Activated CD8-positive, alpha-beta memory T cell treated with anti-CD3 and anti-CD28 coated beads, Interleukin-2, amount 50 U/mL, for 48 hours (primary cell): ENCODE measurements around the gene PHF12.
"Not testable (repeated sequence)": the region's sequence is repeated elsewhere in the genome, so short reads cannot be mapped to it uniquely, and the experiment has no call there.

Experiments used
- DNase-seq: peaks from one replicate; pipeline ENCODE4 v3.0.0-alpha.2; 2020

Gene PHF12

DNA sequence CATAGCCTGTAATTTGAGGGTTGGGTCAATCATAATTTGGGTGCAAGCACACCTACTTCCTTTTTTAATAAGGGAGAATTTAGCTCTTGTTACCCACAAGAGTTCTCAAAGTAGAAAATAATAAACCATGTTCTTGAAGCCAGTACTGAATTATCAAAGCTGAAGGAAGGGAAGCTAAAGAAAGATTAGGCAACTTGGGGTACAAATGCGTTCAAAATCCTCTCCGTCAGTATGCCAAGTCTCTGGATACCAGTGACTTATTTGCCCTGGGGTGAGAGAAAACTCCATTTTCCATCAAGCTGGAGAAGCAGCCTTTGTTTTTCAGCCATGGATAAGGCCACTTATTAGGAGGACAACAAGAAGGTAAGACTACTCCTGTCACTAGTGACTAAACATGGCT, 25.0 kb downstream of the PHF12 start:
- no peak for DNase-seq

GRCh38 chr17:28925912-28926365, 25.4 kb downstream of the PHF12 start:
- no peak for DNase-seq

DNA sequence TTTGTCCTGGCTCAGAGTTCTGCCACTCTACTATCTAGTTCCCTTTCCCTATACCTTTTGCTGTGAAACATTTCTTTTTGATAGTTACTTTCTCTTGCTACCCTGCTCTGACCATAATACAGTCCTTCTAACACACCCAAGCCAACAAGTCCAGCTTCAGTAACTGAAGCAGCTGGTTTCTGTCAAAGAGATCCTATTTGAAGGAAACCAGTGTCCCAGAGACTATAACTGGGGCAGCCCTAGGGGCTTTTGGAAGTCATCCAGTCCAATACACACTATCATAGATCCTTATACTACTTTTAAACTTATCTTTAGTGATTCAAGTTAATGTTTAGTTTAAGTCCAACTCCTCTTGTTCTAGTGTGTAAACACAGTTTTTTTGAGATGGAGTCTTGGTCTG, 31.1 kb downstream of the PHF12 start:
- DNase-seq: no peak

DNA sequence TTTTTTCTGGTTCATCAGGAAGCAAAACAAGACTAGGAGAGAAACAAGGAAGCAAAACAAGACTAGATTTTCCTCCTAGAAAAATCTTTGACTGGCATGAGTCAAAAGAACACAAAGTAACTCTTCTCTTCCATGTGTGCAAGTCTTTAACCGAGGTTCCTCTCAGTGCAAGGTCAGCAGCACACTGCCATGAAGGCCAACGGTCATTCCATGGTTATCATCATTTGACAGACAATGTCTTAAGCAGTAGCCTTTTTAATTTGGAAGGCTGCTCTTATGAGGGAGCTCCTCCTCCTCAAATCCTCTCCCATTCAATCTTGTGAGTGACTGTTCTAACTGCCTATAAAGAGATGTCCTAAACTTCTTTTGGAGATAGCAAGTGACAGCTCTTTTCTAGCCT, 33.0 kb downstream of the PHF12 start:
- no peak for DNase-seq

- no peak for DNase-seq
Measured at GRCh38 chr17:28917465-28917864, 33.9 kb downstream of the PHF12 start.

- no peak for DNase-seq
Measured at GRCh38 chr17:28917029-28917428, 34.3 kb downstream of the PHF12 start.

DNA sequence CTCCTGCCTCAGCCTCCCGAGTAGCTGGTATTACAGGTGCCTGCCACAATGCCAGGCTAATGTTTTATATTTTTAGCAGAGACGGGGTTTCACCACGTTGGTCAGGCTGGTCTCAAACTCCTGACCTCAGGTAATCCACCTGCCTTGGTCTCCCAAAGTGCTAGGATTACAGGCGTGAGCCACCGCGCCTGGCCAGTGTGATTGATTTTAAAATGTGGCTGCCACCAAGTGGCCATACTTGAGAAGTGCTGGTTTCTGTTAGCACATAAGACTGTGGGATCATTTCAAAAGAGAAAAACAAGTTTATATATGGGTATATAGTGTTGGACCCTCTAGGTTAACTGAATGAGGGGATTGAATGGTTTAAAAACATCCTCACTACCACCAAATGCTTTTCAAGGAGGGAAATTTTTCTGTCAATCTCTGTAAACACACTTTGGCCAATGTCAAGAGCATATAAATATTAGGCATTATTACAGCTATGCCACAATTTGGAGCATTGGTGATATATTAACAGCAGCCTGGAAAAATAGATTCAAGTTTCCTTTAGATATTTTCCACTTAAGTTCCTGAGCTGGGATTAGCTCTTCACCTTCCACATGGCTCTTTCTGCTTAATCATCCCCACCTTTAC, 34.9 kb downstream of the PHF12 start:
- no peak for DNase-seq

DNA sequence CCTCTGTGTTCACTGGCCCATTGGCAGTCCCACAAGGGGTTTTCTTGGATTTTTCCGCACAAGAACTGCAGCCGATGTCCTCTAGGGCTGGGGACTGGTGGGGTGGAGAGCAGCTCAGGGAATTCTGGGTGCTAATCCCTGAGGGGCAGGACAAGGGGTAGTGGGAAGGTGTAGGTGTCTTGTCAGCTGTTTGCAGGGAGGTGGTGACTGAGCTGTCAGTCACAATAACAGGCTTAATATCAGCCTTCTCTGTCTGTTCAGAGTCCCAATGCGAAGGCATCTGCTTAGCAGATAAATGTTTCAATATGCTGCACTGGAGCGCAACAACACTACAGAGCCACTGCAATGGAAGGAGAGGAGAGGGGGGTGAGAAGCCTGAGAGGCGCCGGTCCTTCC, 38.4 kb downstream of the PHF12 start:
- DNase-seq: no peak

DNA sequence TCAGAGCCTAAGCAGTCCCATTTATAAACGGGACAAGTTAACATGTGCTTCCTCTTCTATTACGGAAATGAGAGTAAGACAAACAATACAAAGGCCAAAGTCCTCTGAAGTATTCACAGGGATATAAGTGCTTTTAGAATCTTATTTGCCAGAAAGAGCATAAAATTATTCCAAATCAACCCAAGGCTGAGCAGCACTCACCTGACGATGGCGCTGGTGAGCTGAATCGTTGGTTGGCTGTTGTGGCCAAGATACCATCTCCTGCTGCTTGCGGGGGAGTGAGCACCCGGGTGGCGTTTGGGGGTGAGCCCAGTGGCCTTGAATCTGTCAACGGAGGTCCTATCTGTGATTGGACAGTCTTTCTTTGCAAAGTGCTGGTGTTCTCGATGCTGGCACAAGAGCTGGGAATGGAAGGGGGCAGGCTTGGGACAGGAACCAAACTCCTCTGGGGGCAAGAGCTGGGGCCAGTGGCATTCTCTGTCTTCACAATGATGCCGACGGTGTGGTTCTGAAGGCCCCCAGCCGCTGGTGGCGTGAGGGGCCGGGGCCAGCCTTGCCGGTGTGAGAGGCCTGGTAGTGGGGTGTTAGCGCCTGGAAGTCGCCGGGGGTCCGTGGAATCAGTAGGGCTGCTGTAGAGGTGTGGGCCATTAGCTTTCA, 38.9 kb downstream of the PHF12 start:
- no peak for DNase-seq

GRCh38 chr17:28911411-28912045, 39.8 kb downstream of the PHF12 start:
- no peak for DNase-seq

DNA sequence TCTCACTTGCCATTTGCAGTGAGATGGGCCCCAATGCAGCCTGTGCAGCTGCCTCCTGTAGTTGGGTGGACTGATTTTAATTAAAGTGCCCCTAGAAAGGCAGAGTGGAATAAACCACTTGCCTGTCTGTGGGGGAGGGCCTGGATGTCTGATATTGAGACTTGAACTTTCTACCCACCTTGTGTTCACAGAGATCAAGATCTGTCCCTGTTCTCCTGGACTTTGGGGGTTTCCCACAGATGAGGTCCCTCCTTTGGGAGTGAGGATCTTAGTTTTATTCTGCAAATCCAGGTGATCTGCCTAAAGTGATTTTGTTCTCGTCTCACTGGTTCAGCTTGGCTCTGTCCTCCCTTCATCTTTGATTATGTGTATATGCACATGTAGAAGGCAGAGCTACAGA, 40.8 kb downstream of the PHF12 start:
- no peak for DNase-seq

DNA sequence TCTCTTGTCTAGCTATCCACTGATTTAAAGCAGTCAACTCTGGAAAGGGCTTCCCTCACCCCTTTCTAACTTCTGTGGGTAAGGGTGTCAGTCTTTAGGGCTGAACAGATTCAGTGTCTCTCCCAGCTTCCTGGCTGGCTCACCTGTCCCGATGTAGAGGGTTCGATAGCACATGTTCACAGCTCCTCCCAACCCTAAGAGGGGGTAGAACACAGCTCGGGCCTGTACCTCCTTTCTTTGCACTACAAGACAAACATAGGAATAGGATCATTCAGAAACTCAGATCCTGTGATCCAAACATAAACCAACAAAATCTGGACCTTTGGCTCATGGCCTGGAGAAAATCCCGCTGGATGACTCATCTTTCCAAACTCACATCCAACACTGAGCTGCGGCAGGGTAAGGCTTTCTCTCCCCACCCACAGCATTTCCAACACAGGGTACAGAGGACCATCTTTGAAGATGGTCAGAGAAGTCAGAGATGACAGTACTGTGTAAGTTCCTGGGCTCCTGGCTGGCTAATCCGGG, 42.6 kb downstream of the PHF12 start:
- DNase-seq: no peak

- DNase-seq: no peak
Measured at GRCh38 chr17:28907709-28908475, 43.4 kb downstream of the PHF12 start.

GRCh38 chr17:28906706-28907438, 44.4 kb downstream of the PHF12 start:
- DNase-seq: no peak

GRCh38 chr17:28906276-28906675, 45.0 kb downstream of the PHF12 start:
- no peak for DNase-seq

- no peak for DNase-seq
Measured at GRCh38 chr17:28904800-28905199, 46.5 kb downstream of the PHF12 start.

DNA sequence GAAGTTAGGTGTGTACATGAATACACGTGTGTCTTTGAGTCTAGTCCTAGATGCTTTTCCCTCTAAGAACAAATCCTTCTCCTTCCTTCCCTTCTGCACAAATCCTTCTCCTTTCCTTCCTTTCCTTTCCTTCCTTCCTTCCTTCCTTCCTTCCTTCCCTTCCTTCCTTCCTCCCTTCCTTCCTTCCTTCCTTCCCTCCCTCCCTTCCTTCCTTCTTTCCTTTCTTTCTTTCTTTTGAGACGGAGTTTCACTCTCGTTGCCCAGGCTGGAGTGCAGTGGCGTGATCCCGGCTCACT, 47.8 kb downstream of the PHF12 start:
- not testable (repeated sequence) for DNase-seq

DNA sequence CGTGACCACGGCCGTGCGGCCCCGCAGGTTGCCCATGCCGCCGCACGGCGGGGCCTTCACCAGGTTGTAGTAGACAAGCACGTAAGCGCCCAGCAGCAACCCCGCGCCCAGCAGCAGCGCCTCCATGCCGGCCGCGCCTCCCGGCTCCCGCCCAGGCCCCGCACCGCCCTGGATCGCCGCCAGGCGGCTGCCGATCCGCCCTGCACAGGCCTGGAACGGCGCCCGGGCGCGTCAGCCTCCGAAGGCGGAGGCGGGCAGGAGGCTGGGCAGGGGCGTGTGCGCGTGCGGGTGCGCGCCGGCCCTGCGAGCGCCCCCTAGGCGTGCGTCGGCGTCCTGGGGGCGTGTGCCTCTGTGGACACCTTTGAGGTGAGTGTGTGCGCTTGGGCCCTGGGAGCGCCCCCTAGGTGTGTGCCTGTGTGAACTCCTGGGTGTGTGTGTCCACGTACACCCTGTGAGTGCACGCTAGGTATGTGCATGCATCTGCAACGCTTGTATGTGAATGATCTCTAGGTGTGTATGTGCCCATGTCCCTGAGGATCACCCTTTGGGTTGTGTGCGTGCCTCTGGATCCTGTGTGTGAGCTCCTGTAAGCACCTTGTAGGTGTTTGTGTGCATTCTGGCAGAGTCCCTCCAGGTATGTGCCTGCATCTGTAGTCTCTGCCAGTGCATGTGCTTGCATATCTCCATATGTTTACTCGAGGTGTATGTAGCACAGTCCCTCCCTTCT, 48.3 kb downstream of the PHF12 start, which contains the start of gene DHRS13:
TSS of gene DHRS13 (minus strand) at position 261 of the 727 bp plus-strand sequence. CDS start at position 126, 135 bp downstream.
- DNase-seq: peak; percentile 97

DNA sequence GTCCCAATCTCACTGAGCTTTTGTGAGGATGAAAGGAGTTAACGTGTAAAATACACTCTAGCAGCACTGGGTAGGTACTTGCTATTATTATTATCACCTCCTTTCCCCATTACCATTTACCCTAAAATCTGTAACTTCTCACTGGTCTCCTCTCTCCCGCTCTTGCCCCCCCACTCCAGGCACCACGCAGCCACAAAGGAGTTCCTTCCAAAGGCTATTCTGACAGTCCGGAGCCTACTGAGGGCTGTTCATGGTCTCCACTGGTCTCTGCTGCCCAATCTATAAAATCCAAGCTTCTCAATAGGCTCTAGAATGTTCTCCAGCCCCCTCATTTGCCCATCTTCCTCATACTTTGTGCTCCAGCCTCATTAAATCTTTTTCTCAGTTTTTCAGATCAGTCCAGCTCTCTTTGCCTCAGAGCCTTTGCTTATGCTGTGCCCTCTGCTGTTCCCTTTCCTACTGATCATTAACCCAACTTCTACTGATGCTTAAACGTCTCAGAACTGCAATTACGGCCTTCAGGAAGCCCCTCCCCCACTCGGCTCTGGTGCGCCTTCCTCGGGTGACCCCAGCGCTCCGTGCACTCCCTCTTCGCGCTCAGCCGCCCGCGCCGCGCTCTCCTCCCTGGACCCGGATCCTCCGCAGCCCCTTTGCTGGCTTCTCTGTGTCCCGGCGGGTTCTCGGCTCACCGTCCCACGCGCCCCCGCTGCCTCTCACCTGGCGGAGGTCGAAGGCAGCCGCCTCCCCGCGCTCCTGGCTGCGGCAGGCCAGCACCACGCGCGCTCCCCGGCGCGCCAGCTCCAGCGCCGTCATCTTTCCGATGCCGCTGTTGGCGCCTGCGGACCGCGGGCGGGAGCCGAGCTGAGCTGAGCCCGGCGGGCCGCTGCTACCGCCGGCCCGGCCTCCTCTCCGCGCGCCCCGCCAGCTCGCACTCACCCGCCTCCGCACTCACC, 49.2 kb downstream of the PHF12 start:
- peak; percentile 79 for DNase-seq

GRCh38 chr17:28900986-28901726, 50.2 kb downstream of the PHF12 start:
- no peak for DNase-seq
